ENCODE results near the gene RAB28.

The RAB28 gene

DNA sequence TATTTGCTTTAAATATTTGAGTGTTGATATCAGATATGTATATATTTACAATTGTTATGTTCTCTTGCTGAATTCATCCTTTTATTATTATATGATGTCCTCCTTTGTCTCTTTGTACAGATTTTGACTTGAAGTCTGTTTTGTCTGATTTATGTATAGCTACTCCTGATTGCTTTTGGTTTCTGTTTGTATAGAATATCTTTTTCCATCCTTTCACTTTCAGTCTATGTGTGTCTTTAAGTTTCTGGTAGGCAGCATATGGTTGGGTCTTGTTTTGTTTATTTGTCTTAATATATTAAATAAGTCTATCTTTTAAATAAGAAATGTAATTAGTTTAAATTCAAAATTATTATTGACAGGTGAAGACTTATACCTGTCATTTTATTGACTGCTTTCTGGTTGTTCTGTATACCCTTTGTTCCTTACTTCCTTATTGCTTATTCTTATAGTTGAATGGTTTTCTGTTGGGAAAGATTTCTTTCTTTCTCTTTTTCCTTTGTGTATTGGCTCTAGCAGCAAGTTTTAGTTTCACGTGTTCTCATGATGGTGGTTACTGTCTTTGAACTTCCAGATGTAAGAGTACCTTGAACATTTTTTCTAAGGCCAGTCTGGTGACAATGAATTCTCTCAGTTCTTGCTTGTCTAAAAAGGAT is 31.1 kb downstream of the RAB28 start:
- Mint-ChIP-seq H3K27ac (no peak overlapping the region), H3K9me3 (peaks cover 4 to 8% of the 10 kb centered on the region in 2 donors), H3K4me1 (peaks cover 7 to 21% of the 10 kb centered on the region in 2 donors), H3K4me3 (no peak overlapping the region), H3K27me3 (no peaks in the 10 kb centered on the region), H3K36me3 (peaks cover 26 to 37% of the 10 kb centered on the region in 2 donors)
- DNase-seq, result no peak
- no peak for ATAC-seq (replicated peaks)

DNA sequence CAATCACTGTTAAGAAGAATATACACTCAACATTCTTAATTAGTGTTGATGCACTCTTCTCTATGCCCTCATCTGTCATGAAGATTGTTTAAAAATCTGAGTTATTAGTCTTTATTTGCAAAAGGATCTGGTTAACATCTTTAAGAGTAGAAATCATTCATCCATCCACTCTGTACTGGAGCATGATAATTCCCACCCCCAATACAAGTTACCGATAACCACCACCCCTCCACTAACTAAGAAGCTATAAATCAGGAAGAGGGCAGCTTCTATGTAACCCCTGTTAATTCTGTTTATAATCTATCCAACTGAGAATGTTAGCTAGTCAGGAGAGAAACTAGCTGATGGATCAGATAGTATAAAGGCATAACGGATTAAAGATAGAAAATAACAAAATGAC is 34.5 kb downstream of the RAB28 start:
- Mint-ChIP-seq H3K4me1 (peaks cover 6 to 16% of the 10 kb centered on the region in 2 donors), H3K27ac (no peak overlapping the region), H3K4me3 (no peak overlapping the region), H3K9me3 (peaks cover 4 to 16% of the 10 kb centered on the region in 2 donors), H3K36me3 (peaks cover 29 to 39% of the 10 kb centered on the region in 2 donors), H3K27me3 (no peaks in the 10 kb centered on the region)
- ATAC-seq (replicated peaks) (no peak), DNase-seq (no peak)

DNA sequence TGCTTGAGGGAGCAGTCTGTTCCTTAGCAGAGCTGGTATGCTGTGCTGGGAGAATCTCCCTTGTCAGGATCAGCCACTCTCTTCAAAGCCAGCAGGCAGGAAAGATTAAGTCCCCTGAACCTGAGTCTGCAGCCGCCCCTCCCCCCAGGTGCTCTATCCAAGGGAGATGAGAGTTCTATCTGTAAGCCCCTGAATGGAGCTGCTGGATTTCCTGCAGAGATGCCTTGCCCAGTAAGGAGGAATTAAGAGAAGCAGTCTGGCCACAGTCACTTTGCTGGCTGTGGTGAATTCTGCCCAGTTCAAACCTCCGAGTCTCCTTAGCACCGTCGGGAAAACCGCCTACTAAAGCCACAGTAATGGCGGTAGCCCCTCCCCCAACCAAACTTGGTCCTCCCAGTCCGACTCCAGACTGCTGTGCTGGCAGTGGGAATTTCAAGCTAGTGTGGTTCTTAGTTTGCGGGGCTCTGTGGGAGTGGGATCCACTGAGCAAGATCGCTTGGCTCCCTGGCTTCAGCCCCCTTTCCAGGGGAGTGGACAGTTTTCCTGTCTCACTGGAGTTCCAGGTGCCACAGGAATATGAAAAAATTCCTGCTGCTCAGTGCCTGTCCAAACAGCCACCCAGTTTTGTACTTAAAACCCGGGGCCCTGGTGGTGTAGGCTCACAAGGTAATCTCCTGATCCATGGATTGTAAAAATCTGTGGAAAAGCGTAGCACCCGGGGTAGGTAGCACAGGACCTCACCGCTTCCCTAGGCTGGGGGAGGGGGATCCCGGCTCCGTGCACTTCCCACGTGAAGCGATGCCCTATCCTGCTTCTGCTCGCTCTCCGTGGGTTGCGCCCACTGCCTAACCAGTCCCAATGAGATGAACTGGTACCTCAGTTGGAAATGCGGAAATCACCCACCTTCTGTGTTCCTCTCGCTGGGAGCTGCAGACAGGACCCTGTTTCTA is 38.0 kb downstream of the RAB28 start:
- Mint-ChIP-seq H3K36me3 (peaks cover 22 to 23% of the 10 kb centered on the region in 2 donors), H3K9me3 (peaks cover 0 to 9% of the 10 kb centered on the region in 2 donors), H3K27me3 (no peaks in the 10 kb centered on the region), H3K27ac (no peak overlapping the region), H3K4me3 (no peak overlapping the region), H3K4me1 (no peaks in the 10 kb centered on the region)
- ATAC-seq (replicated peaks) (no peak), DNase-seq (no peak)

DNA sequence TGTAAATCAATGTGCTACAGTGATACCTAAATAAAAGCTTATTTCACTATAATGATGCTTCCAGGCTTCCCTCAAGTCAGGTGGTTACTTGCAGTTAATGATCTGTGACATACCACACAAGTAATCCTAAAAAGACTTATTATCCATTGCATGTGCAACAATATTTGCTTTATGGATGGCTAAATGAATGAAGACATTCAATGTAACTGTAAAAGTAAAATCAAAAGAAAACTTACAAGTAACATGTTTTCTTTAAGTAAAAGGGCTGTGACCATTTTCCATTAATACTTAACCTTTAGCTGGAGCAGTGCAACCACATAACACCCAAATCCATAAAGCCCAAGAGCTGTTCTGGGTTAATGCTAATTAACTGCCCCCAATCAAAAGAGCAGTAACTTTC is 42.6 kb downstream of the RAB28 start:
- peaks cover 0 to 5% of the 10 kb centered on the region in 2 donors for H3K4me1 Mint-ChIP-seq
- ATAC-seq (replicated peaks), result no peak

DNA sequence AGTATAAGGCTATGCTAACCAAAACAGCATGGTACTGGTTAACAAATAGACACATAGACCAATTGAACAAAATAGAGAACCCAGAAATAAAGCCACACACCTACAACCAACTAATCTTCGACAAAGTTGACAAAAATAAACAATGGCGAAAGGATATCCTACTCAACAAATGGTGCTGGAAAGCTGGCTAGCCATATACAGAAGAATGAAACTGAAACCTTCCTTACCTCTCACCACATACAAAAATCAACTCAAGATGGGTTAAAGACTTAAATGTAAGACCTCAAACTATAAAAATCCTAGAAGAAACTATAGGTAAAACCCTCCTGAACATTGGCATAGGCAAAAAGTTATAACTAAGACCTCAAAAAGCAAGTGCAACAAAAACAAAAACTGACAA is 47.2 kb downstream of the RAB28 start:
- Mint-ChIP-seq H3K27ac (no peak overlapping the region), H3K9me3 (peaks cover 17 to 30% of the 10 kb centered on the region in 2 donors), H3K27me3 (no peaks in the 10 kb centered on the region), H3K36me3 (peaks cover 42 to 63% of the 10 kb centered on the region in 2 donors), H3K4me1 (peaks cover 17 to 45% of the 10 kb centered on the region in 2 donors), H3K4me3 (no peak overlapping the region)
- no peak for DNase-seq
- ATAC-seq (replicated peaks), result no peak

More for the DNA sequence above, 42.6 kb downstream of the RAB28 start:
- peaks cover 36 to 45% of the 10 kb centered on the region in 2 donors for H3K36me3 Mint-ChIP-seq
- no peak overlapping the region for H3K27ac Mint-ChIP-seq
- DNase-seq, result no peak
- H3K27me3 Mint-ChIP-seq, result no peaks in the 10 kb centered on the region
- peaks cover 3 to 24% of the 10 kb centered on the region in 2 donors for H3K9me3 Mint-ChIP-seq
- no peak overlapping the region for H3K4me3 Mint-ChIP-seq

DNA sequence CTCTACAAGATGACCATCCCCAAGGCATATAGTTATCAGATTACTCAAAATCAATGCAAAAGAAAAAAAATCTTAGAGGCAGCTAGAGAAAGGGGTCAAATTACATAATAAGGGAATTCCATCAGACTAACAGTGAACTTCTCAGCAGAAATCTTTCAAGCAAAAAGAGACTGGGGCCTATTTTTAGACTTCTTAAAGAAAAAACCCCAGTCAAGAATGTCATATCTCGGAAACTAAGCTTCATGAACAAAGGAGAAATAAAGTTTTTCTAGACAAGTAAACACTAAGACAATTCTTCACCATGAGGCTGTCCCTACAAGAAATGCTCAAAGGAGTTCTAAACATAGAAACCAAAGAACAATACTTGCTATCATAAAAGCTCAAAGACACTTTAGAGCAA is 51.7 kb downstream of the RAB28 start:
- Mint-ChIP-seq H3K9me3 (peaks cover 17 to 26% of the 10 kb centered on the region in 2 donors), H3K4me3 (peak overlapping the region in 1 of 2 donors; percentile 49), H3K4me1 (peaks cover 28 to 67% of the 10 kb centered on the region in 2 donors)

DNA sequence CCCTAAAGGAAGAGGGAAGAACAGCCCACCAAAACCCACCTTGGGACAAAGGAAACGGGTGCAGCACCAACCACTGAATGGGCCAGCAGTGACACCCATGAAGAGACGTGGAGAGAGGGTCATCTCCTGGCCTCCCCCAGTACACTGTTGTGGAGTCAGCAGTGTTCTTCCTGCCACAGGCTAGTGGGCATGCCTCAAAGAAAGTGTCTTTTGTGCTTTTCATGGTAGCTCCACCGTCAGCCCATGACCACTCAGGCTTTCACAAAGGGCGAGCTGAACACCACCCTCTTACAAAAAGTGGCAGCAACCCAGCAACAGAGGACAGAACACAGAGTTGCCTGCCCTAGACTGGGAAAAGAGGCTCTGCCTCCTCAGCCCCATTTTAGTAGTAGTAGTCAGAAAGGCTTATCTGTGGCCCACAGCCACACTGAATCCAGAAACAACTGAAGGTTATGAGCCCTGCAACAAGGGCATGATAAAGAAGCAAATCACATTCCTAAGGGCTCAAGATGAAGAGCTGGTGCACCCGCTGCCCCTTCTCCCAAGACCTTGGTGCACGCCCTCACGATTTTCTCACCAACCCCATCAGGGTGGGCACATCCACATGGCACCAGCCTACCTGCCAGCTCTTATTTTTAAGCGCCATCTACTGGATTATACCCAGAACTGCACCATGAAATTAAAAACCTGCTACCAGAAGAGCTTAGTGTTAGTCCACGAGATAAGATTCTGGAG is 53.1 kb downstream of the RAB28 start:
- no peak for DNase-seq
- no peaks in the 10 kb centered on the region for H3K27me3 Mint-ChIP-seq
- H3K9me3 Mint-ChIP-seq, result peaks cover 8 to 14% of the 10 kb centered on the region in 2 donors
- no peak for ATAC-seq (replicated peaks)
- peaks cover 27 to 63% of the 10 kb centered on the region in 2 donors for H3K4me1 Mint-ChIP-seq
- H3K36me3 Mint-ChIP-seq, result peaks cover 32 to 62% of the 10 kb centered on the region in 2 donors
- H3K4me3 Mint-ChIP-seq, result no peak overlapping the region
- peak overlapping the region; percentile 21 for H3K27ac Mint-ChIP-seq

More for the DNA sequence above, 51.7 kb downstream of the RAB28 start:
- H3K36me3 Mint-ChIP-seq, result peaks cover 45 to 73% of the 10 kb centered on the region in 2 donors
- ATAC-seq (replicated peaks) (no peak), DNase-seq (no peak)
- no peak overlapping the region for H3K27ac Mint-ChIP-seq
- H3K27me3 Mint-ChIP-seq, result no peaks in the 10 kb centered on the region

DNA sequence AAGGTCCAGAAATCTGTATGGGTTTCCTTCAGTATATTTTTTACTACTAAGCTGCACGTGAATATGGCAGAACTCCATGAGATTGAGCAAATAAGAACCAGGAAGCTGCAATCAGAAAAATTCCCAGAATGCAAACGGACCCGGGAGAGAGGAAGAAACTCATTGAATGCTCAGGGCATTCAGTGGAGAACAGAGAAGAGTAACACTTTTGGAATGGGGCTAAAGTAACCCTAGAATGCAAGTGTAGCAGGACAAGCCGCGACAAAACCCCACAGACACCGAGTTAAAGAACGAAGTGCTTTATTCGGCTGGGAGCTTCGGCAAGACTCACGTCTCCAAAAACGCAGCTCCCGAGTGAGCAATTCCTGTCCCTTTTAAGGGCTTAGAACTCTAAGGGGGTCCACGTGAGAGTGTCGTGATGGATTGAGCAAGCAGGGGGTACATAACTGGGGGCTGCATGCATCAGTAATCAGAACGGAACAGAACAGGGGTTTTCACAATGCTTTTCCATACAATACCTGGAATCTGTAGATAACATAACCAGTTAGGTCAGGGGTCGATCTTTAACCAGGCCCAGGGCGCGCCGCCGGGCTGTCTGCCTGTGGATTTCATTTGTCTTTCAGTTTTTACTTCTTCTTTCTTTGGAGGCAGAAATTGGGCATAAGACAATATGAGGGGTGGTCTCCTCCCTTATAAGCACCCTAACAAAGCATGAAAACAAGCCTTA is 56.4 kb downstream of the RAB28 start:
- Mint-ChIP-seq H3K27ac (no peak overlapping the region), H3K4me3 (no peak overlapping the region), H3K36me3 (peaks cover 32 to 52% of the 10 kb centered on the region in 2 donors), H3K4me1 (peaks cover 15 to 35% of the 10 kb centered on the region in 2 donors), H3K9me3 (peaks cover 0 to 5% of the 10 kb centered on the region in 2 donors), H3K27me3 (no peaks in the 10 kb centered on the region)
- ATAC-seq (replicated peaks), result no peak
- no peak for DNase-seq

DNA sequence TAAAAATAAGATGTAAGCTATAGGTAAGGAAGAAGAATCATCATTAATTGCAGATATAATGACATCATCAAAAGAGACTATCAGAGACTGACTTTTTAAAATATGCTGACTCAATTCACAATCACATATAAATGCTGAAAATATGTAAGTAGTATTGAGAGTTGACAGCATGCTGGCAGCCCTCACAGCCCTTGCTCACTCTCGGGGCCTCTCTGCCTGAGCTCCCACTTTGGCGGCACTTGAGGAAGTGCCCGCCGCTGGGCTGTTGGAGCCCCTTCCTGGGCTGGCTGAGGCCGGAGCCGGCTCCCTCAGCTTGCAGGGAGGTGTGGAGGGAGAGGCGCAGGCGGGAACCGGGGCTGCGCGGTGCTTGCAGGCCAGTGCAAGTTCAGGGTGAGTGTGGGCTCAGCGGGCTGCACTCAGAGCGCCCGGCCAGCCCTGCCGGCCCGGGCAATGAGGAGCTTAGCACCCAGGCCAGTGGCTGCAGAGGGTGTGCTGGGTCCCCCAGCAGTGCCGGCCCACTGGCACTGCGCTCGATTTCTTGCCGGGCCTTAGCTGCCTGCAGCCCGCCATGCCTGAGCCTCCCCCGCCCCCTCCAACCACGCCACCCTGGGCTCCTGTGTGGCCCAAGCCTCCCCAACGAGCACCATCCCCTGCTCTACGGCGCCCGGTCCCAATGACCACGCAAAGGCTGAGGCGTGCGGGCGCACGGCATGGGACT is 68.9 kb downstream of the RAB28 start:
- Mint-ChIP-seq H3K9me3 (peaks cover 13 to 14% of the 10 kb centered on the region in 2 donors), H3K4me1 (peaks cover 4 to 14% of the 10 kb centered on the region in 2 donors), H3K27me3 (no peaks in the 10 kb centered on the region), H3K36me3 (peaks cover 27 to 39% of the 10 kb centered on the region in 2 donors), H3K4me3 (no peak overlapping the region), H3K27ac (no peak overlapping the region)
- ATAC-seq (replicated peaks), result no peak
- DNase-seq, result no peak

DNA sequence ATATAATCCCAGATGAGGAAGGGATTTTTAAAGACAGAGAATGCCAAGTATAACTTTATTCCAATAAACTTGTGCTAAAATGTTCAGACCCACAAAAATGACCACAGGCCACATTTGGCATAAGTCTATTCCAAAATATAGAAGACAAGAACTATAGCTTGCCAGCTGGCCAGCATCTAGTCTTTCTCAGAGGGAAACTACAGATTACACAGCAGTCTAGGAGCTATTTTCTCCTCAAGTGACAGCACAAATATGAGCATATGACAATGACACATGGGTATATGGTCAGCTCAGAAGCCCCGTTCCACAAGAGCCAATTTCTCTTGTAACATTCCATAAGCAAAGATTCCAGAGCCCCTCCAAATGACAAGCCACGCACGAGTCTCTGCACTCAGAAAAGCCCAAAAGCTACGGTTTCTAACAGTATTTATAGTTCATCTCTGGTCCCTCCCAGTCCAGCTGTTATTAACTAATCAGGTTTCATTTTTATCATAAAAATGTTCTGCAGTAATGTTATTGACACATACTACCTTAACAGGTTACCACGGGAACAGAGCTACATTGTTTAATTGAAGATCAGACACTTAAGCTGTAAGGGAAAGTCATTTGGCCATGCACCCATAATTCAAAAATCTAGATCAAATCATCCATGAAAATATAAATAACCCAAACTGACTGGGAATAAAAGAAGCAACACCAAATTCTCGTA is 70.3 kb downstream of the RAB28 start:
- no peak for ATAC-seq (replicated peaks)
- no peak overlapping the region for H3K27ac Mint-ChIP-seq
- H3K4me3 Mint-ChIP-seq, result no peak overlapping the region
- H3K27me3 Mint-ChIP-seq, result no peaks in the 10 kb centered on the region
- peaks cover 3 to 8% of the 10 kb centered on the region in 2 donors for H3K9me3 Mint-ChIP-seq
- peaks cover 16 to 37% of the 10 kb centered on the region in 2 donors for H3K36me3 Mint-ChIP-seq
- peaks cover 4 to 23% of the 10 kb centered on the region in 2 donors for H3K4me1 Mint-ChIP-seq
- no peak for DNase-seq

DNA sequence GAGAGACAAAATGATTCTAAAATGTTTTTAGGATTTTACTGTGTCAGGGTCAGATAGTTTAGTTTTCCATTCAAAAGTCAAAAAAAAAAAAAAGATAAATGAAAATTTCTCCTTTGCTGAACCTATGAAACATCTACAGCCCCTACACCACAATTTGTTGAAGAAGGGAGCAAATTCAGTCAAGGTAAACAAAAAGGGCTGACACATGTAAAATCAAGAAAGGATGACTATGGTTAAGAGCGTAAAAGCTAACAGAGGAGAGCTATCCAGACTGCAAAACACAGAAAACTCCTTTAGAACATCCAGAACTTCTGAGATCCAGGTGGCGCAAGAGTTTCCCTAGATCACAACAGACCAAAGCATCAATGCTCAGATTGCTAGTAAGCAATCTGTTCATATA is 72.2 kb downstream of the RAB28 start:
- Mint-ChIP-seq H3K27ac (no peak overlapping the region), H3K9me3 (peaks cover 0 to 4% of the 10 kb centered on the region in 2 donors), H3K36me3 (peaks cover 18 to 31% of the 10 kb centered on the region in 2 donors), H3K4me3 (no peak overlapping the region), H3K27me3 (no peaks in the 10 kb centered on the region), H3K4me1 (peaks cover 2 to 23% of the 10 kb centered on the region in 2 donors)
- no peak for ATAC-seq (replicated peaks)
- DNase-seq, result no peak

DNA sequence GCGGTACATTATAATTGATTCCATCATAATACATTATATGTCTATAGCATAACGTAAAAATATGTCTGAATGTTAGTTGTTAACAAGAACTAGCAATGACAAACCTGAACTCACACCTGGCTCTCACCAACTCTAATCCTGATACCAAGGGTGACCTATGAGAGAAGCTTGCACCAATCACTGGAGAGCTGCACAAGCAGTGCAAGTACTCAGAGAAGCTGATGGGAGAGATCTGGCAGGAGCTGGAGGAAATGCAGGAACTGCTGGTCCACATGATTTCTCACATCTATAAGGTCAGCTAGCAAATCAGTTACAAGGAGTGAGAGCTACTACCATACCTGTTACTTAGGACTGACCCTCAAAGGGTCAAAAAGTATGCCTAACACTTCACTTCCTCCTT is 74.8 kb downstream of the RAB28 start:
- Mint-ChIP-seq H3K27ac (no peak overlapping the region), H3K36me3 (peaks cover 16 to 22% of the 10 kb centered on the region in 2 donors), H3K4me3 (no peak overlapping the region), H3K27me3 (no peaks in the 10 kb centered on the region), H3K4me1 (peaks cover 2 to 23% of the 10 kb centered on the region in 2 donors), H3K9me3 (peaks cover 0 to 4% of the 10 kb centered on the region in 2 donors)
- ATAC-seq (replicated peaks), result no peak
- DNase-seq, result no peak
